ENCODE measurements around the gene TSPAN6.

- TF ChIP-seq TP53 (CRISPR knock-in tag; conservative IDR thresholded peaks at IDR 0.05) = no peak
- no peak for TF ChIP-seq ZNF772 (CRISPR knock-in tag; IDR thresholded peaks at IDR 0.05)
- TF ChIP-seq FOXP1 (IDR thresholded peaks at IDR 0.05) = no peak
- no peak for TF ChIP-seq FOXP1 (CRISPR knock-in tag; IDR thresholded peaks at IDR 0.05)
Observed at GRCh38 chrX:100606753-100607152, 29.9 kb downstream of the TSPAN6 start.

All from HepG2 (cell line).